Fibroblast of skin of abdomen (primary cell): ENCODE measurements around the gene FAM241A.

Experiments used
- DNase-seq: peaks from one replicate; pipeline ENCODE4 v3.0.0-alpha.2; 2013

The FAM241A gene

GRCh38 chr4:112214390-112215264 lies 69.4 kb downstream of the FAM241A start:
- DNase-seq = peak; percentile 33

- no peak for DNase-seq
Measured at GRCh38 chr4:112219826-112220366, 74.6 kb downstream of the FAM241A start.

GRCh38 chr4:112222219-112222955 lies 77.1 kb downstream of the FAM241A start:
- DNase-seq = no peak

GRCh38 chr4:112225157-112225556 lies 79.9 kb downstream of the FAM241A start:
- no peak for DNase-seq

- peak; percentile 97 for DNase-seq
Measured at GRCh38 chr4:112230879-112231778, 85.9 kb downstream of the FAM241A start.

GRCh38 chr4:112231779-112232713 lies 86.8 kb downstream of the FAM241A start, which contains the start of gene AP1AR:
TSS of gene AP1AR (plus strand) at chr4:112231787. CDS start at chr4:112232092, 305 bp downstream.
- DNase-seq = peak; percentile 79

- DNase-seq = peak; percentile 86
Measured at GRCh38 chr4:112234952-112235609, 89.8 kb downstream of the FAM241A start.

GRCh38 chr4:112236040-112236439 lies 90.8 kb downstream of the FAM241A start:
- no peak for DNase-seq

- no peak for DNase-seq
Measured at GRCh38 chr4:112238833-112239232, 93.6 kb downstream of the FAM241A start.
